NCI-H2107 (cell line): Measurements from ENCODE around the gene AP5S1.

Experiments used
- DNase-seq: peaks from one replicate; lab custom pipeline; 2025; lab: John Stamatoyannopoulos, UW

AP5S1 gene

GRCh38 chr20:3876676-3877075 is 56.3 kb downstream of the AP5S1 start:
- DNase-seq: no peak
